Measurements from ENCODE around the gene TBX22.
"Not testable (repeated sequence)": the region's sequence is repeated elsewhere in the genome, so short reads cannot be mapped to it uniquely, and the experiment has no call there.

The TBX22 gene

GRCh38 chrX:80014141-80014940 is at the start of gene TBX22:
Gene TBX22, plus strand, starts transcription at chrX:80014753. Its CDS starts 7,517 bp downstream, at chrX:80022270.
- FAIRE-seq = no peak

- FAIRE-seq = no peak
These were observed 38.9 kb upstream of the TBX22 start for GRCh38 chrX:79975605-79976004.

GRCh38 chrX:80004458-80004857 is 10.1 kb upstream of the TBX22 start:
- FAIRE-seq = no peak

- no peak for FAIRE-seq
These were observed 3.0 kb upstream of the TBX22 start for GRCh38 chrX:80011522-80011921.

- FAIRE-seq = no peak
These were observed 1.6 kb downstream of the TBX22 start for GRCh38 chrX:80016182-80016581.

- no peak for FAIRE-seq
These were observed 7.1 kb downstream of the TBX22 start for GRCh38 chrX:80021621-80022020.

- no peak for FAIRE-seq
These were observed 7.9 kb downstream of the TBX22 start for GRCh38 chrX:80022363-80023031.

GRCh38 chrX:80026116-80026515 is 11.6 kb downstream of the TBX22 start:
- FAIRE-seq = no peak

- not testable (repeated sequence) for FAIRE-seq
These were observed 51.6 kb downstream of the TBX22 start for GRCh38 chrX:80066156-80066555.

- FAIRE-seq = not testable (repeated sequence)
These were observed 61.1 kb downstream of the TBX22 start for GRCh38 chrX:80075625-80076024.

Measured in G401.6 (cell line).